ENCODE data around the gene GPS2. TPM values are rescaled to one million over a fixed set of nuclear protein-coding genes. Genes with fewer than 3 reads are reported as not detected.

The GPS2 gene
- total and polyA plus RNA-seq, 2 donors (not counting 3 experiments of a cell fraction or from before 2014, with no cell fraction given), result 51.6 to 132 TPM

GRCh38 chr17:7332111-7332510, 17.0 kb upstream of the GPS2 start:
- no peaks in the 10 kb centered on the region for H3K9me3 ChIP-seq (replicated peaks; ENCODE audit: control insufficient read depth, insufficient read depth, low read length)
- intact Hi-C loops (cut with micrococcal nuclease), result no loop called here
- peaks cover 10% of the 10 kb centered on the region for H3K79me2 ChIP-seq (ENCODE audit: control insufficient read depth, insufficient read depth, low read length)
- TF ChIP-seq JUN (IDR thresholded peaks at IDR 0.05; ENCODE audit: borderline replicate concordance, insufficient read depth, insufficient read length, low read depth), result no peak
- no peak for TF ChIP-seq GATA2 (IDR thresholded peaks at IDR 0.05; ENCODE audit: insufficient read depth, insufficient read length, low read depth, low read length)
- TF ChIP-seq MYC (IDR thresholded peaks at IDR 0.05; ENCODE audit: low read depth, low read length), result no peak
- no peak for TF ChIP-seq CTCF (IDR thresholded peaks at IDR 0.05; ENCODE audit: extremely low read depth in 1 of 2, insufficient read depth in 1 of 2, low read depth in 1 of 2, low read length in 2 of 2)
- no peak for TF ChIP-seq POLR2A (IDR thresholded peaks at IDR 0.05; ENCODE audit: low read depth, low read length)
- no peak for TF ChIP-seq FOS (IDR thresholded peaks at IDR 0.05; ENCODE audit: borderline replicate concordance, insufficient read depth, low read length)
- no peak for TF ChIP-seq EZH2 (IDR thresholded peaks at IDR 0.05; ENCODE audit: borderline replicate concordance, low read depth, low read length, severe bottlenecking)
- TF ChIP-seq MAX (IDR thresholded peaks at IDR 0.05; ENCODE audit: insufficient read depth, insufficient read length), result no peak
- no peak for TF ChIP-seq POLR2AphosphoS5 (IDR thresholded peaks at IDR 0.05; ENCODE audit: insufficient read depth, low read depth, low read length)
- no peak for FAIRE-seq
- H3K9ac ChIP-seq (replicated peaks; ENCODE audit: extremely low read depth, insufficient read depth, low read length), result no peak overlapping the region
- BruUV-seq (replicated peaks), result no TSS peak
- no peaks in the 10 kb centered on the region for H3K36me3 ChIP-seq (ENCODE audit: control insufficient read depth in 2 of 2, extremely low read depth in 1 of 2, insufficient read depth in 2 of 2, low read length in 2 of 2)
- POLR2A ChIA-PET, result no interaction called here
- no peaks in the 10 kb centered on the region for H3K9me1 ChIP-seq (replicated peaks; ENCODE audit: control insufficient read depth, extremely low read depth, insufficient read depth, low read length)
- no peak overlapping the region for H3K27ac ChIP-seq (ENCODE audit: insufficient read depth, low read depth, low read length)
- H3K4me1 ChIP-seq (ENCODE audit: control insufficient read depth, extremely low read depth, insufficient read depth, low read length), result peaks cover 10% of the 10 kb centered on the region
- dilution Hi-C loops (cut with MboI; ENCODE audit: extremely low pct_ligation_motif_present, low sequenced_read_pairs), result no loop called here
- no peaks in the 10 kb centered on the region for H4K20me1 ChIP-seq (replicated peaks; ENCODE audit: control insufficient read depth, extremely low read depth, insufficient read depth, low read length)
- H3K4me2 ChIP-seq (ENCODE audit: insufficient read depth, low read length), result no peak overlapping the region
- peaks cover 0 to 2% of the 10 kb centered on the region in 2 experiments for H3K27me3 ChIP-seq (ENCODE audit: control insufficient read depth in 2 of 2, insufficient read depth in 2 of 2, low read length in 2 of 2)
- CTCF ChIA-PET, result no interaction called here
- no peak for DNase-seq (ENCODE audit: low read depth, low spot score)
- H3K4me3 ChIP-seq (replicated peaks in 1 of 3; ENCODE audit: insufficient read depth in 1 of 3, low read depth in 1 of 3, low read length in 3 of 3), result no peak overlapping the region
- no peak overlapping the region for H2AFZ ChIP-seq (ENCODE audit: low read depth, low read length)

Data from endothelial cell of umbilical vein (primary cell).